Measurements from ENCODE around the gene LYAR. TPM values are rescaled to one million over a fixed set of nuclear protein-coding genes. Genes with fewer than 3 reads are reported as not detected.

LYAR gene
- total and polyA plus RNA-seq, 2 of the 13 experiments (the other 11 are each of a cell fraction or from before 2014, with no cell fraction given): 7.8 to 94.2 TPM

- peak; percentile 47; the same call in 1 of the 2 replicates for TF ChIP-seq BHLHE40 (IDR thresholded peaks at IDR 0.05; ENCODE audit: low read length)
- TF ChIP-seq HNRNPK (IDR thresholded peaks at IDR 0.05; ENCODE audit: low read depth, low read length, poor library complexity, severe bottlenecking): no peak
- no peak for TF ChIP-seq ZKSCAN5 (CRISPR knock-in tag; IDR thresholded peaks at IDR 0.05)
- TF ChIP-seq ZNF558 (CRISPR knock-in tag; IDR thresholded peaks at IDR 0.05; ENCODE audit: borderline replicate concordance): no peak
- peak; percentile 82; the same call in 1 of the 2 replicates for TF ChIP-seq ZNF280B (CRISPR knock-in tag; IDR thresholded peaks at IDR 0.05; ENCODE audit: borderline replicate concordance)
- peak; percentile 48; the same call in 1 of the 2 replicates for TF ChIP-seq NRL (CRISPR knock-in tag; IDR thresholded peaks at IDR 0.05; ENCODE audit: borderline replicate concordance)
- TF ChIP-seq CEBPG (CRISPR knock-in tag; IDR thresholded peaks at IDR 0.05): peak; percentile 53; the same call in 1 of the 2 replicates
- no peak for TF ChIP-seq GRHL1 (CRISPR knock-in tag; conservative IDR thresholded peaks at IDR 0.05)
- no peak for TF ChIP-seq GPN1 (CRISPR knock-in tag; IDR thresholded peaks at IDR 0.05; ENCODE audit: borderline replicate concordance)
- no peak for TF ChIP-seq ZFP62 (CRISPR knock-in tag; IDR thresholded peaks at IDR 0.05)
- TF ChIP-seq SMAD3 (CRISPR knock-in tag; IDR thresholded peaks at IDR 0.05): no peak
- TF ChIP-seq ATM (IDR thresholded peaks at IDR 0.05; ENCODE audit: borderline replicate concordance): no peak
- no peak for TF ChIP-seq CSRNP1 (CRISPR knock-in tag; IDR thresholded peaks at IDR 0.05)
- no peak for TF ChIP-seq TBP (CRISPR knock-in tag; IDR thresholded peaks at IDR 0.05)
- no peak for TF ChIP-seq PLSCR1 (CRISPR knock-in tag; IDR thresholded peaks at IDR 0.05; ENCODE audit: borderline replicate concordance)
- no peak for TF ChIP-seq ZBTB20 (CRISPR knock-in tag; IDR thresholded peaks at IDR 0.05; ENCODE audit: borderline replicate concordance, low read depth)
- no peak for TF ChIP-seq ZNF446 (CRISPR knock-in tag; IDR thresholded peaks at IDR 0.05)
- no peak for TF ChIP-seq ZKSCAN8 (CRISPR knock-in tag; IDR thresholded peaks at IDR 0.05; ENCODE audit: borderline replicate concordance)
- no peak for TF ChIP-seq TCF12 (IDR thresholded peaks at IDR 0.05)
- no peak for TF ChIP-seq TCF12 (CRISPR knock-in tag; IDR thresholded peaks at IDR 0.05)
- peak; percentile 91 for TF ChIP-seq CTCF (CRISPR knock-in tag; IDR thresholded peaks at IDR 0.05)
- TF ChIP-seq FOSL1 (CRISPR knock-in tag; IDR thresholded peaks at IDR 0.05; ENCODE audit: borderline replicate concordance): no peak
- peak; percentile 44 for TF ChIP-seq TEAD3 (CRISPR knock-in tag; optimal IDR thresholded peaks at IDR 0.05; ENCODE audit: borderline replicate concordance)
- TF ChIP-seq RBM22 (optimal IDR thresholded peaks at IDR 0.05; ENCODE audit: low read length): no peak
These were observed 37.7 kb upstream of the LYAR start (continued) for GRCh38 chr4:4327652-4328121.

All from HepG2 (cell line).